ENCODE data around the gene MCTP1.

The MCTP1 gene

DNA sequence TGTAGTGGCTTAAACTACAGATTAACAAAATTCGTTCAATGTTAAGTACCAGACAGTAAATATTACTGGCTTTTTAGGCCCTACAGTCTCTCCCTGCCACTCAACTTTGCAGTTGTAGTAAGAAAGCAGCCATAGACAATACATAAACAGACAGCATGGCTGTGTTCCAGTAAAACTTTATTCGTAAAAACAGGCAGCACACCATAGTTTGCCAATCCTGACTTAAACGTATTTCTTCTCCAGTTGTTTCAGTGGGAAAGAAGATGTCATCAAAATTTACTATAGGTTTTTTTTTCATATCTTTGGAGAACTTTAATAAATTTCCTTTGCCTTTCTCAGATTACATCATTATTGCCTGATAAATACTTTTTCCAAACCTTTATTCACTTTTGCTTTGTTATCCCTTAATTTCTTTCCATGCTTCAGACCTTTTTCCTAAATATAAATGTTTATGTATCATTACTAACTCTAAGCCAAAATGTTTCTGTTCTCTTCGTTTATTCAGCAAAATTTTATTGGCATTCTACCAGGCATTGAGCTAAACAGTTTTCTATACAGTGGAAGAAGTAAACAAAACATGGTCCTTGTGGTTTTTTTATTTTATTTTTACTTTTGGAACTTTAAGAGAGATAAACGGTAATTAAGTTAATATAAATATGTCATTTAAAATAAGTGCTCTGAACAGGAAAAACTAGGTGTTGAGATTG is 601.9 kb downstream of the MCTP1 start:
- in situ Hi-C loops (cut with MboI; ENCODE audit: low sequenced_read_pairs): no loop called here

DNA sequence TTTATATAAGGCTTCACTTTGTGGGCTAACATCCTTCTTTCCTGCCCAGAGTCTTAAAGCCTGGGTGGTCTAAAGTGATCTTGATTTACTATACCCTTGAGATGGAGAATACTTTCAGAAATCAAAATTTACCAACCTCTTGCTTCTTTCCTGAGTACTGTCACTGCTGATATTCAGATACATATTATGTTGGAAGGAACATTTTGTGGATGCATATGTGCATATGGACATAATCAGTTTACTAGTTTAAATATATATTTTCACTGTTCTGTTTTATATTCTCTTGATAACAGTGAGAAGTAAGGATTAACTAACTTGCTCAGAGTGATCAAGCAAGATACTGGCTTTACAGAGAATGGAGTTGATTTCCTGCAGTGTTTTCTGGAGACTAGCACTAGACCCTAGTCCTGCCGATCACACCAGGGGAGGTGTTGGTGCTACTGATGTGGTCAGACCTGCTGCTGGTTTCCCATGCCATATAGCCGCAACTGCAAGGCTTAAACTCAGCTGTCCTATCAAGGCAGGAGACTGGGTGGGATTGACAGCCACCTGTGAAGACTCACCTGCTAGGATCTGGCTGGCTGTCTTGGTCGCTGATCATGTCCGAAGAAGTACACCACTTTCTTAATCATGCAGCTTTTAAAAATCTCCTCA is 608.8 kb downstream of the MCTP1 start:
- in situ Hi-C loops (cut with MboI; ENCODE audit: low sequenced_read_pairs): no loop called here

DNA sequence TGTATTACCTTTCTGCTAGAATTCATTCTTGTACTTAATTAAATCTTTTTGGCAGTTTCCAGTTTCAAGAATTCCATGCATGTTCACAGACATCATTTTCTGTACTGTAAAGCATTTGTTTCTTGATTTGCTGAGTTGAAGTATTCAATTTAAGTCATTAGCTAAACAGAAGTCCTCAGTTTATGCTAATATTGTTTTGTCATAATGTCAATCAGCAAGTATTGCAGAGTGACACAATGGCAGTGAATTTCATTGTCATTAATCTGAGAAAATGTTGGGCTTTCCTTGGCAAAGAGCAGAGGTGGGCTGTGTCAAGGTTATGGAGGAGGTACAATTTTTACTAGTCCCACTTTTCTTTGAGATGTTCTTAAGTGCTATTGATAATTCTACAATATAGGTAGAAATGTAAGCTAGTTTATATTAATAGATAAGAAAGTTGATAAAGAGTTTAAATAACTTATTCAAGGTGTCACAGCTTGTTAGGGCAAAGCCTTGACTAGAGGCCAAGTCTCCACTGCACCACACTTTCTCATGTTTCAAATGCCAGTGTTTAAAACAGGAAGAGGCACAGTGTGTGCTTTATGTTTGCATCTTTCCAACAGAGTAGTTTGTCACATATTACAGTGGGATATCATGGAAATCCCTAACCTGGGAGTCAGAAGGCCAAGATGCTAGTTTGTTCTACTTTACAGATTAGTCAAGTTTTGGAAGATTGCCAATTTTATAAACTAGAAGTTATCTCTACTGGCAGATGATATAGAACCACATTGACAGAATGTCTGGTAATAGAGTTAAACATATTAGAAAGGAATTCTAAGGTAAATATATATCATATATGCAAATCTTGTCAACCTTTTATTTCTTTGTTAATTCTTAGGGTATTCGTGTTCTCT is 610.2 kb downstream of the MCTP1 start:
- in situ Hi-C loops (cut with MboI; ENCODE audit: low sequenced_read_pairs): no loop called here

DNA sequence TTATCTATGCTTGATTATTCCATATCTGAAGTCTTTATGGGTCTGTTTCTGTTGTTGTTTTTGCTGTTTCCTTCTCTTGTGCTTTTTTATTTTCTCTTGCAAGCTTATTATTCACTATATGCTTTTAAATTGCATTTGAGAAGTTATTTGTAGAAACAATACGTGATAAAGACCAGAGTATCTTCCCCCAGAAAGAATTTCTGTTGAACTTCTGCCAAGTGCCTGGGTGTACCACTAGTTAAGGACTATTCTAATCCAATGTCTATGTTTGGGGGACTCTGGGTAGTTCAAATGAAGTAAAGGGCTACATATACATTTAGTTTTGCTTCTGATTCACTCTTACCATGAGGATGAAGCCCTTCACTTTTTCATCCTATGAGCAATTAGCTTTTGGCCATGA is 612.1 kb downstream of the MCTP1 start:
- in situ Hi-C loops (cut with MboI; ENCODE audit: low sequenced_read_pairs): no loop called here

DNA sequence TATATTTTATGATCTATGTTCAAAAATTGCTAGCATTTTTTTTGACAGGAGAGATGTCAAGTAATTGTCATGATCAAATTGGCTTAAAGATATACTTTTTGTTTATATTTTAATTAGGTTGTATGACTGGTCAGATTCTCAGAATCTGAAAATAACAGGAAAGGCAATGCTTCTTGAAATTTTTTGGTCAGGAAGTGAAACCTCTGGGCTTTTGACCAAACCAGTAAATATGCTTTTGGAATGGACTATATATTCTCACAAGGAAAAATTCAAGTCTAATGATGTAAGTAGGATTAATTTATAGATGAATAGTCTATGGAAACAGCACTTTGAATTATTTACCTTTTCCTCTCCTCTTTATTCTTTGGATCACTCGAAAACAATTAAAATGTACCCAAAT is 614.2 kb downstream of the MCTP1 start:
- in situ Hi-C loops (cut with MboI; ENCODE audit: low sequenced_read_pairs): no loop called here

DNA sequence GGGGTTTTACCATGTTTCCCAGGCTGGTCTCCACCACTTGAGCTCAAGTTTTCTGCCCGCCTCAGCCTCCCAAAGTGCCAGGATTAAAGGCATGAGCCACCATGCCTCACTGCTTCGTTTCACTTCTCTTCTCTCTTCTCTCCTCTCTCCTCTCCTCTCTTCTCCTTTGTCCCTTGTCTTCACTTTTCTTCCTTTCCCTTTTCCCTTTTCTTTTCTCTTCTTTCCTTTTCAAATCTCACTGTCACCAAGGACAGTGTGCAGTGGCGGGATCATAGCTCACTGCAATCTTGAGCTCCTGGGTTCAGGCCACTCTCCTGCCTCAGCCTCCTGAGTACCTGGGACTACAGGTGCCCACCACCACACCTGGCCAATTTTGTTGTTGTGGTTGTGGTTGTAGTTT is 617.0 kb downstream of the MCTP1 start:
- in situ Hi-C loops (cut with MboI; ENCODE audit: low sequenced_read_pairs): no loop called here

DNA sequence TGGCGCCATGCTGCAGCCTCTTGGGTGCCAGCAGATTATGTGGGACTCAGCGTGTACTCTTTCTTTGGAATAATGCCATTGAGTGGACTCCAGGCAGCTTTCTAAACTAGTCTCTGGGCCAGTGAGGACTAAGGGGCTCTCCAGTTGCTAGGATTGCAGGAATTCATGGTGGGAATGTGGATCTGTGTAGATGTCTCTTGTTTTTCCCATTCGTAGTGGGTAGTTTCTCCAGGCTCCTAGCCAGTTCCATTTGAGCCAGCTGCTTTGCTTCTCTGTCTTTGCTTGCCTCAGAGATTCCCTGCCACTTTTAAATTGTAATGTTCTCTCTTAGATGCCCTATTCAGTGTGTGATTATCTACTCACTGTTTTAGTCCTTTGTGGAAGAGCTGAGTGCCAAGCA is 623.8 kb downstream of the MCTP1 start:
- in situ Hi-C loops (cut with MboI; ENCODE audit: low sequenced_read_pairs): no loop called here

DNA sequence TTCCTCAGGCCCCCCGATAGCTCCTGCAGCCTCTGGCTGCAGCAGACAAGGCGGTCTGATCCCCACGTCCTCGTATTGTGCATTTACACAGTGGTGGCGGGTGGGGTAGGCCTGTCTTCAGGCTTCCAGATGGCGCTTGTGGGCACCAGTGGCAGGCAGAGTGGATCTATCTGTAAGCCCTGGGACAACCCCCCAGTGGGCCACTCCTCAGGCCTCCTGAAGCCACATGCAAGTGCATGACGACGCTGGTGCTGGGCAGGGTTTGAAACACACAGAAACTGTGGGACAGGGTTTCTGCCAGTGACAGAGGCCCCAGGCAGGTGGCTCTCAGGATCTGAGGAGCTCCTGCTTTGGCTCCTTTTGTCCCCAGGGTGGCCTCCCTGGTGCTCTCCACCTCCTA is 624.4 kb downstream of the MCTP1 start:
- in situ Hi-C loops (cut with MboI; ENCODE audit: low sequenced_read_pairs): no loop called here

DNA sequence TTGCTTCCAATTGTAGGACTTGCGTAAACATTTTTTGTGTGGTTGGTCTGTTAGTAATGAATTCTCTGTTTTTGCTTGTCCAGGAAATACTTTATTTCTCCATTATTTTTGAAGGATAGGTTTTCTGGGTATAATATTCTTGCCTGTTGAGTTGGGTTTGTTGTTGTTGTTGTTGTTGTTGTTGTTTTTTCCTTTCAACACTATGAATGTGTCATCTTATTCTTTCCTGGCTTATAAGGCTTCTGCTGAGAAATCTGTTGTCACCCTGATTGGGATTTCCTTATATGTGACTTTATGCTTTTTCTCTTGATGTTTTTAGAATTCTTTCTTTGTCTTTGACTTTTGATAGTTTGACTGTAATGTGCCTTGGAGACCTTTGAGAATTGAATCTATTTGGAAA is 626.6 kb downstream of the MCTP1 start:
- in situ Hi-C loops (cut with MboI; ENCODE audit: low sequenced_read_pairs): no loop called here

All from HL-60/S4 (cell line).